HL-60/S4 (cell line): ENCODE results near the gene FAM200A.
"Not testable (repeated sequence)": the region's sequence is repeated elsewhere in the genome, so short reads cannot be mapped to it uniquely, and the experiment has no call there.

ENCODE experiments used
- in situ Hi-C: fragments of 300-500 bp; cut with MboI; formaldehyde crosslinking; loops from 2 replicates; pipeline ENCODE4 v1.14.3; 2022; ENCODE audit warnings: low sequenced_read_pairs

Gene FAM200A

GRCh38 chr7:99504603-99505323, 47.2 kb downstream of the FAM200A start, which contains the start of gene ZKSCAN5:
ZKSCAN5 (plus strand) TSS chr7:99504662; CDS start chr7:99506045, 1,383 bp downstream.
- in situ Hi-C loops = no loop called here

DNA sequence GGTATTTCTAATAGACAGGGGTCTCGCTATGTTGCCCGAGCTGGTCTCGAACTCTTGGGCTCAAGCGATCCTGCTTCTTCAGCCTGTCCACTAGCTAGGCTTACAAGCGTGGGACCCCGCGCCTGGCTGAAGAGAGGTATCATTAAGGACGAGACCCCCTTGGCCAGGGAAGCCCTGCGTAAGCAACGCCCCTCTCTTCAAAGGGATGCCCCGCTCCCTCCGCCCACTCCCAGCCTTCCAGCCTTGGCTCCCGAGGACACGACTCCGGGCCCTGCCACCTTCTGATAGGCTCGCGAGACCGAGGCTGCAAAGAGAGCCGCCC, 47.7 kb downstream of the FAM200A start:
- in situ Hi-C loops = no loop called here

- in situ Hi-C loops = not testable (repeated sequence)
These were observed 50.7 kb downstream of the FAM200A start for GRCh38 chr7:99501236-99501635.

DNA sequence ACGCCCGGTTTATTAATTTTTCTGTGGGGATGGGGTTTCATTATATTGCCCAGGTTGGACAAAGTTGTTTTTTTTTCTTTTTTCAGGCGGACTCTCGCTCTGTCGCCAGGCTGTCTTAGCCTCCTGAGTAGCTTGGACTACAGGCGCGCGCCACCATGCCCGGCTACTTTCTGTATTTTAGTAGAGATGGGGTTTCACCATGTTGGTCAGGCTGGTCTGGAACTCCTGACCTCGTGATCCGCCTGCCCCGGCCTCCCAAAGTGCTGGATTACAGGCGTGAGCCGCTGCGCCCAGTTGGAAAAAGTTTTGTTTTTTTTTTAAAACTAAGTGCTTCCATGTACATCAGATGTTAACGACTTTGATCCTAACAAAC, 51.3 kb downstream of the FAM200A start:
- in situ Hi-C loops = no loop called here

DNA sequence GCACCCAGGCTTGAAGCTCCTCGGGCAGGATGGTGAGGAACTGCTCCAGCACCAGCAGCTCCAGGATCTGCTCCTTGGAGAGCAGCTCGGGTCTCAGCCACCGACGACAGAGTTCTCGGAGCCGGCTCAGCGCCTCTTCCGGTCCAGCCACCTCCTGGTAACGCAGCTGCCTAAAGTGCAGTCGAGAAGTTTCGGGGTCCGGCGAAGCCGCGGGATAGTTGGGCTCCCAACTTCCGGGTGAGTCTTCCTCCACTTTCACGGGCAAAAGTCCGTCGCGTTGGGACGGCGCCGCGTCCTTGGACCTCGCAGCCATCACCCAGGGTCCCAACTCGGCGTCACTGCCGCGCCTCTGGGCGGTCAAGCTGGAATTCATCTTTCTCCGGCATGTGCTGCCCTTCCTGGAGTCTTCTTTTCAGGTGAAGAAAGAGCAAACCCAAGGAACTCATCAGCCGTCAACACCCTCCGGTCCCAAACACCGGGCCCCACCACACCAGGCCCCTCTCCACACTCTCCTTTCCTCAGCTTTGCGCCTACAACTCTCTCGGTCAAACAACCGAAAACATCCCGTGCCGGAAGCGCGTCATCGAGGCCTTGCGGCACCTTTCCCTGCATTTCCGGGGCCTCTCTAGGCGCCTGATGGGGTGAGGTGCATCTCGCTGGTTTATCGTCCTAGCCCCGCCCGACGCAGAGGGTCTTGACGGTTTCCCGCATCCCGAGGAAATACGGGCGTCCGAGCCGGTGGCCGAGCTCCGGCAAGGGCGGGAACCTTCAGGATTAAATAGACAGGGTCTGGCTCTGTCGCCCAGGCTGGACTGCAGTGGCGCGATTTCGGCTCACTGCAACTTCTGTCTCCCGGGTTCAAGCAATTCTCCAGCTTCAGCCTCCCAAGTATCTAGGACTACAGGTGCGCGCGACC, 51.9 kb downstream of the FAM200A start, which contains the start of gene ZNF394:
Gene ZNF394 (minus strand): TSS at position 561 of the 916 bp plus-strand sequence. CDS start 188 bp downstream, at position 373.
- in situ Hi-C loops = no loop called here

GRCh38 chr7:99499371-99499720, 52.6 kb downstream of the FAM200A start:
- in situ Hi-C loops = no loop called here

DNA sequence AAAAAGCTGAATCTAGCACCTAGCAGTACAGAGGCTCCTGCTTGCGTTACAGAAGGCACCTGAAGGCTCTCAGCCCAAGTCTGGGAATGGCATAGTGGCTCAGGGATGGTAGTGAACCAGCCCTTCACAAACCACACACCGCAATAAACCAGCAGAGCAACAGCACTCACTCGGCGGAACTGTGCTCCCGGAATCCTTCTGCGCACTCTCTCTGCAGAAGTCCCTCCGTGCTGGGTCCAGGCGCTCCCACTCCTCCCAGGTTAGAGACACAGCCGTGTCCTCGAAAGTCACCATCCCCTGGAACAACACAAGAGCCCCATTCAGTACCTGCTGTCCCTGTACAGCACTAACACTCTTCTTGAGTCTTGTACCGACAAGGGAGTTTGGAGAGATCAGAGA, 53.4 kb downstream of the FAM200A start:
- in situ Hi-C loops = no loop called here

DNA sequence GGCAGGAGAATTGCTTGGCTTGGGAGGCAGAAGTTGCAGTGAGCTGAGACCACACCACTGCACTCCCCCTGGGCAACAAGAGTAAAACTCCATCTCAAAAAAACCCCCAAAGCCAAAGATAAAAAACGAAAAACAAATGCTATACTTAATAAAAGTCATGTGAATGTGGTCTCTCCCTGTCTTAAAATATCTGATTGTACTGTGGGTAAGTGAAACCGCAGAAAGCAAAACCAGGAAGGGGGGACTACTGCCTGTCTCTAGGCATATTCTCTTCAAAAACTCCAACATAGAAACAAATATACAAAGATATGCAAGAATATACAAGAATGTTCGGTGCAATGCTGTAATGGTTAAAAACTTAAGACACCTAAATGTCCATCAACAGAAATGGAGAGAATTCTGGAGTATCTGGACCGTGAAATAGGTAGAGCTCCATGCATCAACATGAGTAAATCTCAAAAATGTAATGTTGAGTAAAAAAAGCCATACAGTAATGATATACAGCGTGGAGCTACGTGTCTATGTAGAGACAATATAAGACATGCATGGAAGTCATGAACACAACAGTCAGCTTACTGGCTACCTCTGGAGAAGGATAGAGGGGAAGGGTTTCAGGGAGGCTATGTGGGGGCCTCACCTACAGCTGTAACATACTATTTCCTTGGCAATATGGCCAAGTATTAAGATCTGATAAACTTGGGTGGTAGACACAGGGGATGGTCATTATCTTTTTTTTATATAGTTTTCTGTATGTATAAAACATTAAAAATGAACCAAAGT, 54.0 kb downstream of the FAM200A start:
- in situ Hi-C loops = no loop called here
